CD4-positive, alpha-beta T cell treated with Interleukin-17A for 1 hour (primary cell): ENCODE measurements around the gene ENOSF1.
"Not testable (repeated sequence)": the region's sequence is repeated elsewhere in the genome, so short reads cannot be mapped to it uniquely, and the experiment has no call there.

Experiments
- DNase-seq: peaks from one replicate; pipeline ENCODE4 v3.0.0-alpha.2; 2020

Gene ENOSF1

GRCh38 chr18:703213-703967 is 9.0 kb downstream of the ENOSF1 start:
- no peak for DNase-seq

DNA sequence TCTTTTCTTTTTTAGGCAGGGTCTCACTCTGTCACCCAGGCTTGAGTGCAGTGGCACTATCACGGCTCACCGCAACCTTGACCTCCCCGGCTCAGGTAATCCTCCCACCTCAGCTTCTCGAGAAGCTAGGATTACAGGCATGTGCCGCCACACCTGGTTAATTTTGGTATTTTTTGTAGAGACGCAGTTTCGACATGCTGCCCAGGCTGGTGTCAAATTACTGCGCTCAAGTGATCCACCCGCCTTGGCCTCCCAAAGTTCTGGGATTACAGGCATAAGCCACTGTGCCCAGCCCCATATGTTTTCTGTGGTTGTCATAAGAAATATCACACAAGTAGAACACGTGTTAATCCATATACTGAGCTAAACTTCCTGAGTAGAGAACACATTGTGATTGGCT is 14.6 kb downstream of the ENOSF1 start:
- DNase-seq = no peak

DNA sequence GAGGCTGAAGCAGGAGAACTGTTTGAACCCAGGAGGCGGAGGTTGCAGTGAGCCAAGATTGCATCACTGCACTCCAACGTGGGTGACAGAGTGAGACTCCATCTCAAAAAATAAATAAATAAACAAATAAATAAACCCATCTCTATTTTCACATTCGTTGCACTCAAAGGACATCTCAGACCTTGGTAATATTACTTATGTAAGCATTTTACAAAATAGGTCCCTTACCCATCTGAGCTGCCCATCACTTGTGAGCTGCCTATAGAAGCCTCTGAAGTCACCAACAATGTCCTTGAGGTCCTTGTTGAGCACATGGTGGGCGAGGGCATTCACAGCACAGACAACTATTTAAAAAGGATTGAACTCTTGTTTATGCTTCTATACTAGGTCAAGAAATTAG is 15.4 kb downstream of the ENOSF1 start:
- no peak for DNase-seq

DNA sequence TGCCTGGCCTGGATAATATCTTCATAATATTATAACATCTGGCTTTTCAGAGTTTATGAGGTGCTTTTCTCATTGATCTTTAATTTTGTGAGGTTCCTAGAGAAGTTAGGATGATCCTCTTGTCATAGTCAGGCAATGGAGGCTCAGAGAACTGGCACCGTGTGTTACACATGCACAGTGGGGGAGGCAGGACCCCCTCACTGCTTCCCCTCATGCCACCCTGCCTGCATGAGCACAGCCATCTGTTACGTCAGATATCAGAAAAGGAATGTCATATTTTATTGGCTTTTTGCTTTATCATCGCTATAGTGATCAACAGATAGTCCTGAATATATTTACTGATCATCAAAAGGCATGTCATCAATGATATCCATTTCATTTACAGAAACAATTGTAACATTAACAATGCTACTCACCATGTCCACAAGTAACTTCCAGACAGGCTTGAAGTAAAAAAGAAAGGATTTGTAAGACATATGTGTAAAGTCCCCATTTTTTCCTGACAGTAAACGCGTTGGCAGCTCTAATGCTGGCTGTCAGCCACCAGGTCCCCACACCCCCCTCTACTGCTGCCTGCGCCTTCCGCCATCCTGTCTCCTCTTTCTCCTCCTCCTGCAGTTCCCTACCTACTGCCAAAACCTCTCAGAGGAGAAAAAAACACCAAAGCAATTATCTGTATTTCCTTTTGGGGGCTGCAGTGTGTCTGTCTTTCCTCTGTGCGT is 18.8 kb downstream of the ENOSF1 start:
- DNase-seq = no peak

- DNase-seq = no peak
Measured at GRCh38 chr18:692824-693223, 19.6 kb downstream of the ENOSF1 start.

DNA sequence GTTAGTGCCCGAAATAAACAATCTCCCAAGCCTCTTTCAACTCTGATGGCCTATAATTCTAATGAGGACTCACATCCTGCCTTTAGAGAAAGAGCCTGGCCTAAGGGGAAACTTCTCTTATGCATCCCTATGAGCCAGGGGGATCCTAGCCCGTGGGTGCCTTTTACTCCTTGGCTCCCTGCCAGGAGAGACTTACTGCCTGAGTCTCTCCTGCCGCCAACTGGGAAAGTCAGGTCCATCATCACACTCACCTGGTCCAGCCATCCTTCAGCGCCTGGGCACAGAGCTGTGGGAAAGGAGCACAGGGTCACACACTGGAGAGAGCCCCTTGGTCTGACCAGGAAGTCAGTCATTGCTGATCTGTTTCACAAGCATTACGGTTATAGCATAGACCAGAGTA is 24.1 kb downstream of the ENOSF1 start:
- no peak for DNase-seq

DNA sequence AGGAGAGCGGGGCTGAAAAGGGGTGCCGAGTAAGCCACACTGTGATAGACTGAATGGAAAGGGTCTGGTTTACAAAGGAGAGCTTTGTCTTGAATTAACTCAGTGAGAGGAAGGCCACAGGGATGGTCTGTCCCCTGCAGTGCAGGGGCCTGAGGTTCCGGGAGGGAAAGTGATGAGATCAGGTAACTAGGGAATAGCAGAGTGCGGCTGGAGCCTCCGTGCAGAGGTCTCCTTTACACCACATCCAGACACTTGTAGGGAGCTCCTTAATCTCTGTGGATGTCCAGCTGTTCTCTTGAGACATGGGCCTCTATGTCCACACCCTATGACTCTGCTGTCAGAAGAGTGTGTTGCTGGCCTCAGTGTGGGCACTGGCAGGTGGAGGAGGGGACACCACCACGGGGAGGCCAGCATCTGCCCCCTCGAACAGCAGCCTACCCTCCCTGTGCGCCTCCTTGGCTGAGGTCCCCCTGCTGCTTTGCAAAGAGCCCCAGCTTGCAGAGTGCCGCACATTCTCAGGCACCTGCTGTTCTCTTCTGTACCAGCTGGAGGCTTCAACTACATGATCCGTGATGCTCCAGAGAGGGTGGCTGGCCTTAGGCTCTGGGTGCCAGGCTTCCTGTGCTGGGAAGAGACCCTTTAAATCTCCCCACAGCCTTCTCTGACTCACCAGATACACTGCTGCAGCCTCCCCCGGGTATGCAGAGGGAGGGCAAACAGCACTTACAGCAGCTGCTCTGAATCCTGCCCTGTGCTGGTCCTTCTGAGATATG is 25.9 kb downstream of the ENOSF1 start:
- DNase-seq = no peak

- no peak for DNase-seq
Measured at GRCh38 chr18:685438-685837, 27.0 kb downstream of the ENOSF1 start.

DNA sequence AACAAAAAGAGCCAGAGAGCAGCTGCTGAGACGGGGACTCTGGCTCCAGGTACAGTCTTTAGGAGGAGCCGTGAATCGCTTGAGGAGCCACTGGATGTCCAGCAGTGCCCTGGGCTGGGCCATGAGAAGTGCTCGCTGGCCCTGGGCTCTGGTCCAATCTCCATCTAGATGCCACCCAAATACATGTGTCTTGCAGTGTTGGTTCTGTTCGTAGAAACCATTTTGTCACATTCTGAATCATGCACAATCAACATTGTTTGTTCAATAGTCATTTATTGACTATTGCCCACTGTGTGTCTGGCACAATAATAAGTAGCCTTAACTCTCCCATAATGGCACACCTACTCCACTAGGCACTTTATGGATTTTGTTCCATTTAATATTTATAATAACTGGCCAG is 28.9 kb downstream of the ENOSF1 start:
- DNase-seq = no peak

DNA sequence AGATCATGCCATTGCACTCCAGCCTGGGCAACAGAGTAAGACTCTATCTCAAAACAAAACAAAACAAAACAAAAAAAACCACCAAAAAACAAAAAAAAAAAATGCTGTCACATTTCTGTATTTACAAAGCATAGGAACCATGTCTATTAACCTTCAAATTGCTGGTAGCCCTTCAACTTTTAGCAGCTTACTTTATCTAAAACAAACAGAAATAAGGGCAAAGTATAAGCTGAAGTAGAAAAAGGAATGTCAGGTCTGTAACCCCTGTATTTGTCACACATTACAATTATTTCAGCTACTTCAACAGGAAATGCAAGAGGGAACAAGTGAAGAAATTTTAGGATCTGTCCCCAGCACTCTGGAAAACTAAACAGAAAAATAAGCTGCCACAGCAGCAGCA is 29.6 kb downstream of the ENOSF1 start:
- DNase-seq = no peak

DNA sequence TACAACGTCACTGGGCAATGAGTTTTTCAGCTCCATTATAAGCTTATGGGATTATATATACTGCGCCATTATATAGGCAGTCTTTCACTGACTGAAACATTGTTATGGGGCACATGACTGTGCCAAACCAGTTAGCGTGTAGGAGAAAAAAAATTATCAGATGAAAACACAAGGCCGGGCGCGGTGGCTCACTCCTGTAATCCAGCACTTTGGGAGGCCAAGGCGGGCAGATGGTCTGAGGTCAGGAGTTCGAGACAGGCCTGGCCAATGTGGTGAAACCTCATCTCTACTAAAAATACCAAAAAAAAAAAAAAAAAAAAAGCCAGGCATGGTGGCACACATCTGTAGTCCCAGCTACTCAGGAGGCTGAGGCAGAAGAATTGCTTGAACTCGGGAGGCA is 30.0 kb downstream of the ENOSF1 start:
- not testable (repeated sequence) for DNase-seq

DNA sequence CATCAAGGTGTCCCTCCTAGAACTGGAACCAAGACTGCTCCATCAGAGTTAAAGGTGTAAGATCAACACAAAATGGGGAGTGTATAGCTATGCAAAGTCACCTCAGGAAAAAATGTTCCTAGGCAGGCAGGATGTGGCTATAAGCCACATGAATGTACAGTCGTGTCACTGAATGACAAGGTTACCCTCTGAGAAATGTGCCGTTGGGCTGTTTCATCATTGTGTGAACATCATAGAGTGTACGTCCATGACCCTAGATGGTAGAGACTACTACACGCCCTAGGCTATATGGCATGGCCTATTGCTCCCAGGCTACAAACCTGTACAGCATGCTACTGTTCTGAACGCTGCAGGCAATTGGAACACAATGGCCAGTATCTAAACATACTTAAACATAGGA is 30.4 kb downstream of the ENOSF1 start:
- peak; percentile 54 for DNase-seq

DNA sequence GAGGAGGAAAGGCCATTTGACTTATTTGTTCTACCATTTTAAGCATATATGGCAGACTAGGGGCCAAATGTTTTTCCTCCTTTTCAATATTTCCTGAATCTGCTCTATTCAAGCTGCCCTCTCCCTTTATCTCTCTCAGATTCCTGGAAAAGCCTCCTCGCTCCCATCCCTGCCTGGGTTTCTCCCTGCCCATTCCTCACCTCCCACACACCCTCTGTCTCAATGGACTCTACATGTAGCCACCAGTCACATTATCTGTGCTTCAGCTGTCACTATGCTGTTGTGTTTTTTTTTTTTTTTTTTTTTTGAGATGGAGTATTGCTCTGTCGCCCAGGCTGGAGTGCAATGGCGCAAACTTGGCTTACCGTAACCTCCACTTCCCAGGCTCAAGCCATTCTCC is 32.0 kb downstream of the ENOSF1 start:
- no peak for DNase-seq

DNA sequence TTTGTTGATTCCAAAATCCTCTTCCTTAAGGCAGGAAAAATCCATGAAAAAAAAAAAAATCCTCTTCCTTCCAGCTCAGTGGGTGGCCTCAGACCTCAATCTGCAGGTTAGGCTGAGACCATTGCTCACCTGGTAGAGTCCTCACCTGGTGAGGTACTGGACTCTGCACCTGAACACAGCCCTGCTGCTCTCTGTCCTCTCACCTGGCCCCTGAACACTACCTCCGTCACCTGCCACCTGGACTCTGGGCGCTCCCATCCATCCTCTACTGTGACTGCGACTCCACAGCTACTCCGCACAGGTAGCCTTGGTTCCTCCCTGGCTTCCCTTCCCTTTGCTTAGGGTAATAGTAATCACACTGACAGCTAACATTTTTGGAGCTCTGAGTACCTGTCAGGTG is 32.9 kb downstream of the ENOSF1 start:
- DNase-seq = no peak

DNA sequence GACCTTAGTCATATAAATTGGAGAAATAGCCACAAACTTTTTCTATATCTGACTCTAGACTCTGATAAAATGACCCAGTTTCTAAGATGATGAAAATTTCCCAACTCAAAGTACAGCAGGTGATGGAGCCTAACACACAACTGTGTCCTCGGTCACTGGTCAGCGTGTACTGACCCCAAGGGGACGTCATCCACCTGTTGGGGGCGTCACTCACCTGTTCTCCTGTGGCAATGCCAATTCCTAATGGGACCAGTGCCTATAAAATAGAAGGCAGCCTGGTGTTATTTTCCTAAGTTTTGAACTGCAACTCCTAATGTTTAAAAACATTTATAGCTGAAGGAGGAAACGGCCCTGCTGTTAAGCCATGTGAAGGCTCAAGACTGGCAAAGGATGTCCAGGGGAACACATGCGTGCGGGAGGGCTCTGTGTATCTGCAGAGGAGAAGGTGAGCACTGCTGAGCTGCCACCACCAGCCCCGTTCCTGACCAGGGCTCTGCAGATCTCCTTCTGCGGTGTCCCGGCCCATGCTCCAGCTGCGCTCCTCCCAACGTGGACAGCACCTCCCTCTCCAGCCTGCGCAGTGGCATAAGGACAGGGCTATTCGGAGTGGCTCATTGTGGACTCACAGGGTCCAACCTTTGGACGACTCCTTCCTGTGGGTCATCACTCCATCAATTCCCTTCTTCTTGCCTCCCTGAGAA is 33.8 kb downstream of the ENOSF1 start:
- DNase-seq = no peak

- DNase-seq = no peak
Measured at GRCh38 chr18:677951-678381, 34.5 kb downstream of the ENOSF1 start.

- no peak for DNase-seq
Measured at GRCh38 chr18:677145-677544, 35.3 kb downstream of the ENOSF1 start.

- DNase-seq = no peak
Measured at GRCh38 chr18:676736-677135, 35.7 kb downstream of the ENOSF1 start.

GRCh38 chr18:676069-676468 is 36.4 kb downstream of the ENOSF1 start:
- DNase-seq = no peak

DNA sequence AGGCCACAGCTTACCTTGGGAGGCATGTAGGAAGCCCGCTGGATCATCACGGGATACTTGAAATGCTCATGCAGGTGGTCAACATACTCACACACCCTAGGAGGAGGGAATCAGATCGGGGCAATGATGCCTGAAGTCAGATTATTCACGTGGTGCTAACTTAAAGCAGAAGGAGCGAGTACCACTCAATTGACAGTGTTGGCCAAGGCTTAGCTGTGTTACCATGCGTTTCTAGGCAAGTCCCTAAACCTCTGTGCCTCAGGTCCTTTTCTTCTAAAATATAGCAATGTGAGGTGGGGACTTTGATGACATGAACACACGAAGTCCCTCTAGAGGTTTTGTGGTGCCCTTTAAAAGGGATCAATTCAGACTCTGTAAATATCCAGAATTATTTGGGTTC is 37.1 kb downstream of the ENOSF1 start:
- DNase-seq = no peak

GRCh38 chr18:673769-674168 is 38.7 kb downstream of the ENOSF1 start:
- DNase-seq = no peak

DNA sequence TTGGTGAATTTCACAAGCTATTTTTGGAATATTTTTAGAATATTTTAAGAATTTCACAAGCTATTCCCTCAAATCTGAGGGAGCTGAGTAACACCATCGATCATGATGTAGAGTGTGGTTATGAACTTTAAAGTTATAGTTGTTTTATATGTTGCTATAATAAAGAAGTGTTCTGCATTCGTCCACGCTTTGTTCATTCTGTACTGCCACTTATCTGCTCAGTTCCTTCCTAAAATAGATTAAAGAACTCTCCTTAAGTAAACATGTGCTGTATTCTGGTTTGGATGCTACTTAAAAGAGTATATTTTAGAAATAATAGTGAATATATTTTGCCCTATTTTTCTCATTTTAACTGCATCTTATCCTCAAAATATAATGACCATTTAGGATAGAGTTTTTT is 39.1 kb downstream of the ENOSF1 start:
- DNase-seq = no peak

- DNase-seq = no peak
Measured at GRCh38 chr18:671405-671804, 41.0 kb downstream of the ENOSF1 start.
